ENCODE measurements around the gene PSMD3.
"Not testable (repeated sequence)": the region's sequence is repeated elsewhere in the genome, so short reads cannot be mapped to it uniquely, and the experiment has no call there.

PSMD3 gene

DNA sequence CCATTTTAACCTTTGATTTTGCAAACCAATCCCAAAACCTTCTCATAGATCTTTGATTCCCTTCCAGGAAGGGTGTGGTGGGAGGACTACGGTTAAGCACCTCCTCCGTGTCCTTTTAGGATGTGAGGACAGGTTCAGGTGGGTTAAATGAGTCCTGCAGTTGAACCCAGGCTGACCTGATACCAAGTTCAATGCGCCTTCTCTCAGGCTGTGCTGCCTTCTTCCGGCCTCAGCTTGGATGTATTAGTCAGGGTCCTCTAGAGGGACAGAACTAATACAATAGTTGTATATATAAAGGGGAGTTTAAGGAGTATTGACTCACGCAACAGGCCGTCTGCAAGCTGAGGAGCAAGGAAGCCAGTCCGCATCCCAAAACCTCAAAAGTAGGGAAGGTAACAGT lies 24.1 kb downstream of the PSMD3 start:
- no peak overlapping the region for H3K4me2 ChIP-seq
- no peaks in the 10 kb centered on the region for H4K20me1 ChIP-seq (ENCODE audit: insufficient read depth)
- H3K36me3 ChIP-seq (ENCODE audit: insufficient read depth) = no peaks in the 10 kb centered on the region
- no peak overlapping the region for H3K27ac ChIP-seq
- no peaks in the 10 kb centered on the region for H3K4me1 ChIP-seq (ENCODE audit: low read depth, poor library complexity, severe bottlenecking)
- TF ChIP-seq CTCF (conservative IDR thresholded peaks at IDR 0.05; ENCODE audit: low read depth, low read length) = no peak
- H3K9ac ChIP-seq = no peak overlapping the region
- H3K79me2 ChIP-seq (ENCODE audit: insufficient read depth, low read depth) = no peaks in the 10 kb centered on the region
- H2AFZ ChIP-seq (ENCODE audit: low read depth) = no peak overlapping the region
- no peaks in the 10 kb centered on the region for H3K27me3 ChIP-seq (ENCODE audit: insufficient read depth, low read depth)
- no peak overlapping the region for H3K4me3 ChIP-seq (IDR thresholded peaks at IDR 0.05; ENCODE audit: insufficient read depth, low read depth, low read length)

- H3K4me1 ChIP-seq (ENCODE audit: low read depth, poor library complexity, severe bottlenecking) = no peaks in the 10 kb centered on the region
- no peak overlapping the region for H3K9ac ChIP-seq
- no peak overlapping the region for H3K4me2 ChIP-seq
- no peaks in the 10 kb centered on the region for H4K20me1 ChIP-seq (ENCODE audit: insufficient read depth)
- no peak overlapping the region for H3K4me3 ChIP-seq (IDR thresholded peaks at IDR 0.05; ENCODE audit: insufficient read depth, low read depth, low read length)
- H3K27ac ChIP-seq = no peak overlapping the region
- H3K36me3 ChIP-seq (ENCODE audit: insufficient read depth) = no peaks in the 10 kb centered on the region
- no peaks in the 10 kb centered on the region for H3K27me3 ChIP-seq (ENCODE audit: insufficient read depth, low read depth)
- no peaks in the 10 kb centered on the region for H3K79me2 ChIP-seq (ENCODE audit: insufficient read depth, low read depth)
- no peak overlapping the region for H2AFZ ChIP-seq (ENCODE audit: low read depth)
- no peak for TF ChIP-seq CTCF (conservative IDR thresholded peaks at IDR 0.05; ENCODE audit: low read depth, low read length)
Observed at GRCh38 chr17:40005520-40005919, 24.9 kb downstream of the PSMD3 start.

DNA sequence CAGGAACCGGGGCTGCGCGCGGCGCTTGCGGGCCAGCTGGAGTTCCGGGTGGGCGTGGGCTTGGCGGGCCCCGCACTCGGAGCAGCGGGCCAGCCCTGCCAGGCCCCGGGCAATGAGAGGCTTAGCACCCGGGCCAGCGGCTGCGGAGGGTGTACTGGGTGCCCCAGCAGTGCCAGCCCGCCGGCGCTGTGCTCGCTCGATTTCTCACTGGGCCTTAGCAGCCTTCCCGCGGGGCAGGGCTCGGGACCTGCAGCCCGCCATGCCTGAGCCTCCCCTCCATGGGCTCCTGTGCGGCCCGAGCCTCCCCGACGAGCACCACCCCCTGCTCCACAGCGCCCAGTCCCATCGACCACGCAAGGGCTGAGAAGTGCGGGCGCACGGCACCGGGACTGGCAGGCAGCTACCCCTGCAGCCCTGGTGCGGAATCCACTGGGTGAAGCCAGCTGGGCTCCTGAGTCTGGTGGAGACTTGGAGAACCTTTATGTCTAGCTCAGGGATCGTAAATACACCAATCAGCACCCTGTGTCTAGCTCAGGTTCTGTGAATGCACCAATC lies 30.4 kb downstream of the PSMD3 start:
- H3K4me3 ChIP-seq (IDR thresholded peaks at IDR 0.05; ENCODE audit: insufficient read depth, low read depth, low read length); H3K27me3 ChIP-seq (ENCODE audit: insufficient read depth, low read depth); H3K4me1 ChIP-seq (ENCODE audit: low read depth, poor library complexity, severe bottlenecking); H2AFZ ChIP-seq (ENCODE audit: low read depth); H3K9ac ChIP-seq; H3K36me3 ChIP-seq (ENCODE audit: insufficient read depth); H3K79me2 ChIP-seq (ENCODE audit: insufficient read depth, low read depth); H3K27ac ChIP-seq; H4K20me1 ChIP-seq (ENCODE audit: insufficient read depth); H3K4me2 ChIP-seq: not testable (repeated sequence)

DNA sequence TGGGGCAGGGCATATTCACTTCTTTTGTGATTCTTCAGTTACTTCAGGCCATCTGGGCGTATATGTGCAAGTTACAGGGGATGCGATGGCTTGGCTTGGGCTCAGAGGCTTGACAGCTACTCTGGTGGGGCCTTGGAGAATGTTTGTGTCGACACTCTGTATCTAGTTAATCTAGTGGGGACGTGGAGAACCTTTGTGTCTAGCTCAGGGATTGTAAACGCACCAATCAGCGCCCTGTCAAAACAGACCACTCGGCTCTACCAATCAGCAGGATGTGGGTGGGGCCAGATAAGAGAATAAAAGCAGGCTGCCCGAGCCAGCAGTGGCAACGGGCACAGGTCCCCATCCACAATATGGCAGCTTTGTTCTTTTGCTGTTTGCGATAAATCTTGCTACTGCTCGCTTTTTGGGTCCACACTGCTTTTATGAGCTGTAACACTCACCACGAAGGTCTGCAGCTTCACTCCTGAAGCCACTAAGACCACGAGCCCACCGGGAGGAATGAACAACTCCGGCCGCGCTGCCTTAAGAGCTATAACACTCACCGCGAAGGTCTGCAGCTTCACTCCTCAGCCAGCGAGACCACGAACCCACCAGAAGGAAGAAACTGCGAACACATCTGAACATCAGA lies 31.5 kb downstream of the PSMD3 start:
- H4K20me1 ChIP-seq (ENCODE audit: insufficient read depth); H3K9ac ChIP-seq; H3K36me3 ChIP-seq (ENCODE audit: insufficient read depth); H3K4me3 ChIP-seq (IDR thresholded peaks at IDR 0.05; ENCODE audit: insufficient read depth, low read depth, low read length); H3K79me2 ChIP-seq (ENCODE audit: insufficient read depth, low read depth); H2AFZ ChIP-seq (ENCODE audit: low read depth); H3K4me2 ChIP-seq; H3K27ac ChIP-seq; H3K4me1 ChIP-seq (ENCODE audit: low read depth, poor library complexity, severe bottlenecking); H3K27me3 ChIP-seq (ENCODE audit: insufficient read depth, low read depth): not testable (repeated sequence)

- Histone ChIP-seq H3K79me2 (ENCODE audit: insufficient read depth, low read depth) (no peaks in the 10 kb centered on the region), H3K27ac (no peak overlapping the region), H3K4me3 (IDR thresholded peaks at IDR 0.05; ENCODE audit: insufficient read depth, low read depth, low read length) (no peak overlapping the region), H3K4me2 (no peak overlapping the region), H2AFZ (ENCODE audit: low read depth) (no peak overlapping the region), H3K36me3 (ENCODE audit: insufficient read depth) (no peaks in the 10 kb centered on the region), H3K4me1 (ENCODE audit: low read depth, poor library complexity, severe bottlenecking) (peaks cover 4% of the 10 kb centered on the region), H3K9ac (no peak overlapping the region), H4K20me1 (ENCODE audit: insufficient read depth) (no peaks in the 10 kb centered on the region), H3K27me3 (ENCODE audit: insufficient read depth, low read depth) (no peaks in the 10 kb centered on the region)
- TF ChIP-seq CTCF (conservative IDR thresholded peaks at IDR 0.05; ENCODE audit: low read depth, low read length) = no peak
Observed at GRCh38 chr17:40014375-40014980, 33.9 kb downstream of the PSMD3 start.
